Liver (tissue), 3 donors: ENCODE measurements around the gene CLEC20A.

Experiments
- ATF3 ChIP-seq: IDR thresholded peaks from 2 replicates; pipeline ENCODE4 v1.6.1; 2016; ENCODE audit warnings: antibody characterized with exemption
- CTCF ChIP-seq: fragments of 150-350 bp; IDR thresholded peaks from 2 replicates; pipeline ENCODE4 v1.5.1; 2017; ENCODE audit warnings: improper control_type of control experiment, low read depth, low read length; ENCODE audit not compliant: missing input control
- HNF4A ChIP-seq, 2 donors: conservative IDR thresholded peaks; 2 replicates each; pipeline ENCODE4 v1.6.1; 2016; ENCODE audit warnings: antibody characterized with exemption in 2 of 2, mild to moderate bottlenecking in 2 of 2
- TAF1 ChIP-seq: conservative IDR thresholded peaks from 2 replicates; pipeline ENCODE4 v1.6.1; 2016; ENCODE audit warnings: antibody characterized with exemption, mild to moderate bottlenecking
- ZBTB33 ChIP-seq: IDR thresholded peaks from 2 replicates; pipeline ENCODE4 v1.6.1; 2016; ENCODE audit warnings: antibody characterized with exemption
- donor health status: healthy.
- donor health status: healthy.

DNA sequence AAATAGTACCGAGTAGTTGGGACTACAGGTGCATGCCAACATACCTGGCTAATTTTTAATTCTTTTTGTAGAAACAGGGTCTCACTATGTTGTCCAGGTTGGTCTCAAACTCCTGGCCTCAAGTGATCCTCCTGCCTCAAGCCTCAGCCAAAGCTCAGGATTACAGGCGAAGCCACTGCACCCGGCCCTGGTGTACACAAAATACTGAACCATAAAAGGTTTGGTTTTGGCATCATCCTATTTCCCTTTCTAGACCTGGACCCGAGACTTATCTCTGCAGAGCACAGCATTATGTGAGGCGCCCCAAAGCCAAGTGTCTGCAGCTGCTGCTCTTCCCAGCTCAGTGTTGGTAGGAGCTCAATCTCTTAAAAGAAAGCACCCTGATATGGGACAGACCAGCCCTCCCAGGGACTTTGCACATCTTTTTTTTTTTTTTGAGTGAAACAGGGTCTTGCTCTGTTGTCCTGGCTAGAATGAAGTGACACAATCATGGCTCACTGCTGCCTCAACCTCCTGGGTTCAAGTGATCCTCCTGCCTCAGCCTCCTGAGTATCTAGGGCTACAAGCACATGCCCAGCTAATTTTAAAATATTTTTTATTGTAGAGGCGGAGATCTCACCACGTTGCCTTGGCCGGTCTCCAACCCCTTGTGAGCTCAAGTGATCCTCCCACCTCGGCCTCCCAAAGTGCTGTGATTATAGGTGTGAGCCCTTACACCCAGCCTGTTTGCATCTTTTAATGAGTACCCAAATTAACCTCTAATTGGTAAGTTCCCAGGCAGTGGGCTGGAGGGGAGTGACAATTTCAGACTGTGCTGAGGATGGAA lies 36.6 kb upstream of the CLEC20A start:
- no peak for TF ChIP-seq HNF4A (conservative IDR thresholded peaks at IDR 0.05)
- TF ChIP-seq TAF1, result no peak
- no peak for TF ChIP-seq CTCF
- TF ChIP-seq ZBTB33, result no peak
- no peak for TF ChIP-seq ATF3
